NCI-H187 (cell line): ENCODE data around the gene UBXN2A.
"Not testable (repeated sequence)": the region's sequence is repeated elsewhere in the genome, so short reads cannot be mapped to it uniquely, and the experiment has no call there.

ENCODE experiments used
- DNase-seq, 2 experiments: peaks; one replicate each; lab custom pipeline; 2025; lab: John Stamatoyannopoulos, UW

UBXN2A gene

DNA sequence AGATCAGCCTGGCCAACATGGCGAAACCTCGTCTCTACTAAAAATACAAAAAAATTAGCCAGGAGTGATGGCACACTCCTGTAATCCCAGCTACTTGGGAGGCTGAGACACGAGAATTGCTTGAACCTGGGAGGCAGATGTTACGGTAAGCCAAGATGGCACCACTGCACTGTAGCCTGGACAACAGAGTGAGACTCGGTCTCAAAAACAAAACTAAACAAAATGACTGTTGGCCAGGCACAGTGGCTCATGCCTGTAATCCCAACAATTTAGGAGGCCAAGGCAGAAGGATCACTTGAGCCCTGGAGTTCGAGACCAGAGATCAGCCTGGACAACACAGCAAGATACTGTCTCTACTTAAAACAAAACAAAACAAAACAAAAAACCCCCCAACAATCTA lies 102.9 kb downstream of the UBXN2A start:
- not testable (repeated sequence) for DNase-seq

- no peak for DNase-seq
Observed at GRCh38 chr2:24045511-24046508, 105.5 kb downstream of the UBXN2A start.

- no peak for DNase-seq
Observed at GRCh38 chr2:24046599-24046929, 106.3 kb downstream of the UBXN2A start.

GRCh38 chr2:24046930-24047702 lies 106.9 kb downstream of the UBXN2A start, which contains the start of gene WDCP:
Gene WDCP, minus strand, starts transcription at chr2:24047391. Its CDS starts 7,897 bp downstream, at chr2:24039494.
- DNase-seq: peak; percentile 95 to 98

- no peak for DNase-seq
Observed at GRCh38 chr2:24047703-24048033, 107.4 kb downstream of the UBXN2A start.

DNA sequence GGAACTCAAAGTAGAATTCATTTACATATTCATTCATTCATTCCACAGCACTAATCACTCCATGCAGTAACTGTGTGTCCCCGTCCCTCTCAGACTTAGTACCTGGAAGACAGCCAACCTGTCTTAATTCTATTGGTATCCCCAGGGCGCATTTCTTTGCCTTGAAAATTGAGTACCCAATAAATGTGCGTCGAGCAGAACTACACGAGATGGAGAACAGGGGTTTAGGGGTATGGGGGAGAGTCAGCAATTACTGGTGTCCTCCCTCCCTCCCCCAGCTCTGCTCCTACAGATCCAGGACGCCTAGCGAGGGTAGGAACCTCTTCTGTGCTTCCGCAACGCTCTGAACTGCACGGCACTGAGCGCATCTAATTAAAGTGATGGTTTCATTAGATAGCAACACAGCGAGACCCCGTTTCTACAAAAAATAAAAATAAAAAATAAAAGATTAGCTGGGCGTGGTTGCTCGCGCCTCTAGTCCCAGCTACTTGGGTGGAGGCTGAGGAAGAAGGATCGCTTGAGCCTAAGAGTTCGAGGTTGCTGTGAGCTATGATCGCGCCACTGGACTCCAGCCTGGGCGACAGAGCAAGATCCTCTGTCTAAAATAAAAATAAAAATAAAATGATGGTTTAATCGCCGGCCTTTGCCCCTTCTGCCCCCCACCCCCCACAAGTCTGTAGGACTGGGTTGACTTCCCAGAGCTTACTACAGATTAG lies 108.7 kb downstream of the UBXN2A start:
- DNase-seq: no peak

GRCh38 chr2:24049485-24050021 lies 109.3 kb downstream of the UBXN2A start, which contains the start of gene FKBP1B:
Gene FKBP1B, plus strand, starts transcription at chr2:24049741. Its CDS starts 109 bp downstream, at chr2:24049850.
- DNase-seq: no peak

DNA sequence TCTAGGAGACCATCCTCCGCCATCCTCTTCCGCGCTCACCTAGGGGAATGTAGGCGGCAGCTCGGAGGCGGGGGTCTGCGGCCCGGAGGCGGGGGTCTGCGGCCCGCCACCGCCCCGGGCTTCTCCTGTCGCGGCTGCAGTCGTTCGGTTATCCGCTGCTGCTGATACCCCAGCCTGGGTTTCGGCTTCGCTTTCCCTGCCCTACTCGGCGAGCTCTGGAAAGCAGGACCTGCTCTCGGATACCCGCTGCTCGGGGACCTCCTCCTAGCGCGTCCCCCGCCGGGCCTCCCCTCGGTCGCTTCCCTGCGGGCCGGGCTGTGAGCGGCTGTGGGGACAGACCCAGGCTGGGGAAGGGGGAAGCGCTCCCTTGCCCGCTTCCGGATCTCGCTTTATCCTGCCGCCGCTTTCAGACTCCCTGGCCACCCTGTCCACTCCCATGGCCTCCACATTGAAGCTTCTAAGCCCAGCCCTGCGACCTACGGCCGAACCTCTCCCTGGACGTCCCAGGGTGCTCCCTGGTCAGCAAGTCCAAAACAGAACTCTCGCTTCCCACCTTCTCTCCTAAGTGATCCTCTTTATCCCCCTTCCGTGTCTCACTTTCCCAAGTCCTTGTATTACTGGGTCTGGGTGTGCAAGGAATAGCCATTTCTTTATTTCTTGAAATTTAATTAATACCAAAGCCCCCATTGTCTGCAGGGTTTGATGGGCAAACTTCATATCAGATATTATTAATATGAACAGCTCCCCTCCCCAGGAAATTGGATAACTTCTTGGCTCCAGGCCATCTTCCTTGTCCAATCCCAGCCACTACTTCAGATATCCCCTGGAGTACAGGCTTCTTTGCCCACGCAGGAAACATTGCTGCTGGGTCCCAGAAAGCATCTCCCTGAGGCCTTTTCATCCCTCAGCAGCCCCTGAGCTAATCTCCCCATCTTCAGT lies 110.0 kb downstream of the UBXN2A start:
- DNase-seq: no peak

DNA sequence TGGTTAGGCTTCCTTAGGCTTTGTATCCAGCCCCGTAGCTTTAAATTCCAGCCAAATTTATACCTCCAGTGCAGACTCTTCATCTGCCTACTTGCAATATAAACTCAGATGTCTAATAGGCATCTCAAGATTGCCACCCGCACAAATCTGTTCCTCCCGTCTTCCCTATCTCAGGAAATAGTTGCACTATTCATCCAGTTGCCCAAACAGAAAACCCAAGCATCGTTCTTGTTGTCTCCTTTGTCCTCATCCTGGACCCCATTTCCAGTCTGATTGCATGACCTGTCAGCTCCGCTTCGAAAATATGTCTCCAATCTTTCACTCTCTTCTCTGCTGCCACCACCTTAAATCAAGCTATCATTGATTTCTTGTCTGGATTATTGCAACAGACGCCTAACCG lies 111.6 kb downstream of the UBXN2A start:
- no peak for DNase-seq

DNA sequence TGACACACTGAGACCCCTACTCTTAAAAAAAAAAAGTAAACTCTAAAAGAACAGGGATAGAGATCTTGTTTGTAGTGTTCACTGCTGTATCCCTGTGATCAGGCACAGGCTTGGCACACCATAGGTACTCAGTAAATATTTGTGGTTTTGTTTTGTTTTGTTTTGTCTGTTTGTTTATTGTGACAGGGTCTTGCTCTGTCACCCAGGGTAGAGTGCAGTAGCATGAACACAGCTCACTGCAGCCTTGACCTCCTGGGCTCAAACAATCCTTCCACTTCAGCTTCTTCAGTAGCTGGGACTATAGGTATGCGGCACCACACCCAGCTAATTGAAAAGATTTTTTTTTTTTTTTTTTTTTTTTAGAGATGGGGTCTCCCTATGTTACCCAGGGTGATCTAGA lies 112.7 kb downstream of the UBXN2A start:
- no peak for DNase-seq
